Gastrocnemius medialis (tissue), 4 donors: ENCODE measurements around the gene PLD4.

Experiments used
- POLR2A ChIP-seq, 2 donors: fragments of 450-650 bp; IDR thresholded peaks; one replicate each; pipeline ENCODE4 v1.6.1; 2017; ENCODE audit warnings: antibody characterized with exemption in 2 of 2, mild to moderate bottlenecking in 2 of 2, moderate library complexity in 2 of 2
- TF ChIP-seq, protein P1 (sequence below), 5 experiments: fragments of 450-650 bp in 3 of 5; fragments of 200-600 bp in 2 of 5; sonication (generic) in 2 of 5; IDR thresholded peaks in 4 of 5; conservative IDR thresholded peaks in 1 of 5; 1 replicate in 4 of 5; 2 replicates in 1 of 5; pipeline ENCODE4 v1.5.1; 2016 to 2019; ENCODE audit warnings: antibody characterized with exemption in 5 of 5, mild to moderate bottlenecking in 3 of 5, moderate library complexity in 3 of 5

- TF ChIP-seq, protein P1, sequence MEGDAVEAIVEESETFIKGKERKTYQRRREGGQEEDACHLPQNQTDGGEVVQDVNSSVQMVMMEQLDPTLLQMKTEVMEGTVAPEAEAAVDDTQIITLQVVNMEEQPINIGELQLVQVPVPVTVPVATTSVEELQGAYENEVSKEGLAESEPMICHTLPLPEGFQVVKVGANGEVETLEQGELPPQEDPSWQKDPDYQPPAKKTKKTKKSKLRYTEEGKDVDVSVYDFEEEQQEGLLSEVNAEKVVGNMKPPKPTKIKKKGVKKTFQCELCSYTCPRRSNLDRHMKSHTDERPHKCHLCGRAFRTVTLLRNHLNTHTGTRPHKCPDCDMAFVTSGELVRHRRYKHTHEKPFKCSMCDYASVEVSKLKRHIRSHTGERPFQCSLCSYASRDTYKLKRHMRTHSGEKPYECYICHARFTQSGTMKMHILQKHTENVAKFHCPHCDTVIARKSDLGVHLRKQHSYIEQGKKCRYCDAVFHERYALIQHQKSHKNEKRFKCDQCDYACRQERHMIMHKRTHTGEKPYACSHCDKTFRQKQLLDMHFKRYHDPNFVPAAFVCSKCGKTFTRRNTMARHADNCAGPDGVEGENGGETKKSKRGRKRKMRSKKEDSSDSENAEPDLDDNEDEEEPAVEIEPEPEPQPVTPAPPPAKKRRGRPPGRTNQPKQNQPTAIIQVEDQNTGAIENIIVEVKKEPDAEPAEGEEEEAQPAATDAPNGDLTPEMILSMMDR (IDR thresholded peaks at IDR 0.05 in 4 of 5, conservative IDR thresholded peaks at IDR 0.05 in 1 of 5), result no peak
- TF ChIP-seq POLR2A (IDR thresholded peaks at IDR 0.05), result no peak
Measured at GRCh38 chr14:104903990-104904389, 20.7 kb upstream of the PLD4 start.
